H1 (cell line): ENCODE measurements around the gene SLC25A48. TPM values are rescaled to one million over a fixed set of nuclear protein-coding genes. Genes with fewer than 3 reads are reported as not detected.

ENCODE experiments used
- HDAC6 ChIP-seq: IDR thresholded peaks from one replicate; pipeline ENCODE4 v1.7.1; 2012; ENCODE audit warnings: low read depth, mild to moderate bottlenecking, inconsistent platforms, low read length, moderate library complexity
- TAF1 ChIP-seq: IDR thresholded peaks from 2 replicates; pipeline ENCODE4 v1.6.1; 2011; ENCODE audit warnings: mild to moderate bottlenecking, low read depth, low read length
- YY1 ChIP-seq: IDR thresholded peaks from 2 replicates; pipeline ENCODE4 v1.6.1; 2011; ENCODE audit warnings: low read depth, mild to moderate bottlenecking, low read length
- polyA plus RNA-seq, 7 experiments: library from polyadenylated mRNA; depleted of rRNA in 3 of 7; stranded (reverse) in 5 of 7; unstranded in 2 of 7; fragments of >200 nt in 5 of 7; fragments of 200-250 nt in 2 of 7; gene quantifications; 1 replicate in 5 of 7; 2 replicates in 1 of 7; 4 replicates in 1 of 7; pipeline versions ENCODE4 v1.2.1 to v1.2.3, GENCODE V29; 2011 to 2013; ENCODE audit warnings: missing spikeins in 2 of 7, mixed read lengths in 2 of 7
- total RNA-seq: library from RNA; stranded (reverse); fragmentation: NEBNext Ultra II Directional; extraction: Animal tissue kit (Norgen Biotek cat#: 25700); gene quantifications from 2 replicates; pipeline ENCODE4 v1.2.1, GENCODE V29; 2021

The SLC25A48 gene
- total and polyA plus RNA-seq, 2 of the 8 experiments (the other 6 are each of a cell fraction or from before 2014, with no cell fraction given), result 1.3 to 1.8 TPM

- TF ChIP-seq HDAC6, result no peak
- TF ChIP-seq TAF1, result no peak
- TF ChIP-seq YY1, result no peak
Measured at GRCh38 chr5:135934939-135935338, 100.5 kb downstream of the SLC25A48 start (continued).
